ENCODE data around the gene SEL1L2.
"Not testable (repeated sequence)": the region's sequence is repeated elsewhere in the genome, so short reads cannot be mapped to it uniquely, and the experiment has no call there.

Gene SEL1L2

GRCh38 chr20:13990465-13990864 is at the start of gene SEL1L2:
SEL1L2 (minus strand) TSS chr20:13990614; CDS start chr20:13990534, 80 bp downstream.
- no peak for DNase-seq

GRCh38 chr20:14036567-14036966 is 46.2 kb upstream of the SEL1L2 start:
- no peak for DNase-seq

GRCh38 chr20:14033310-14033709 is 42.9 kb upstream of the SEL1L2 start:
- DNase-seq, result no peak

GRCh38 chr20:14030991-14031390 is 40.6 kb upstream of the SEL1L2 start:
- DNase-seq, result no peak

- DNase-seq, result no peak
These were observed 22.3 kb upstream of the SEL1L2 start for GRCh38 chr20:14012671-14013070.

- no peak for DNase-seq
These were observed 18.8 kb upstream of the SEL1L2 start for GRCh38 chr20:14009208-14009607.

GRCh38 chr20:14005996-14006395 is 15.6 kb upstream of the SEL1L2 start:
- no peak for DNase-seq

GRCh38 chr20:14000917-14001316 is 10.5 kb upstream of the SEL1L2 start:
- DNase-seq, result no peak

GRCh38 chr20:13996265-13996664 is 5.9 kb upstream of the SEL1L2 start:
- DNase-seq, result no peak

GRCh38 chr20:13995841-13996240 is 5.4 kb upstream of the SEL1L2 start:
- DNase-seq, result no peak

- peak; percentile 94 for DNase-seq
These were observed 4.8 kb upstream of the SEL1L2 start, which contains the start of gene MACROD2 for GRCh38 chr20:13995086-13995665. MACROD2 (plus strand) TSS chr20:13995516.

GRCh38 chr20:13991955-13992354 is 1.5 kb upstream of the SEL1L2 start:
- not testable (repeated sequence) for DNase-seq

GRCh38 chr20:13991311-13991710 is 897 bp upstream of the SEL1L2 start:
- no peak for DNase-seq

- DNase-seq, result no peak
These were observed 6.2 kb downstream of the SEL1L2 start for GRCh38 chr20:13984211-13984610.

- DNase-seq, result no peak
These were observed 29.9 kb downstream of the SEL1L2 start for GRCh38 chr20:13960525-13960924.

GRCh38 chr20:13960119-13960518 is 30.3 kb downstream of the SEL1L2 start:
- DNase-seq, result no peak

GRCh38 chr20:13953227-13953626 is 37.2 kb downstream of the SEL1L2 start:
- no peak for DNase-seq

GRCh38 chr20:13947719-13948118 is 42.7 kb downstream of the SEL1L2 start:
- no peak for DNase-seq

GRCh38 chr20:13941031-13941430 is 49.4 kb downstream of the SEL1L2 start:
- no peak for DNase-seq

- no peak for DNase-seq
These were observed 53.4 kb downstream of the SEL1L2 start for GRCh38 chr20:13936781-13937576.

GRCh38 chr20:13934992-13935894 is 55.2 kb downstream of the SEL1L2 start:
- DNase-seq, result no peak

GRCh38 chr20:13930281-13930680 is 60.1 kb downstream of the SEL1L2 start:
- no peak for DNase-seq

GRCh38 chr20:13929836-13930235 is 60.6 kb downstream of the SEL1L2 start:
- DNase-seq, result no peak

Measured in kidney glomerular epithelial cell (primary cell).